Psoas muscle (tissue), 8 donors: ENCODE results near the gene DNAJC16. TPM values are rescaled to one million over a fixed set of nuclear protein-coding genes. Genes with fewer than 3 reads are reported as not detected.

Source experiments
- ATAC-seq, 4 donors: fragments of 200-7000 bp; cut with Tn5 transposase; one replicate each; pipeline ENCODE4 v1.9.1; 2020; ENCODE audit warnings: moderate library complexity in 3 of 4, mild to moderate bottlenecking in 2 of 4
- DNase-seq, 2 donors: peaks; one replicate each; pipeline ENCODE4 v3.0.0-alpha.2; 2020
- H3K27ac ChIP-seq: fragments of 200-600 bp; one replicate; pipeline ENCODE4 v1.8.0; 2022
- H3K27me3 ChIP-seq, 3 donors: fragments of 200-600 bp in 1 of 3; one replicate each; pipeline versions ENCODE4 v1.6.1 to v1.8.0; 2013 to 2022; ENCODE audit warnings: low read length in 2 of 3, mild to moderate bottlenecking in 2 of 3, moderate library complexity in 1 of 3; ENCODE audit not compliant: insufficient read depth in 3 of 3
- H3K36me3 ChIP-seq, 2 donors: fragments of 200-600 bp in 1 of 2; one replicate each; pipeline versions ENCODE4 v1.6.1 to v1.8.0; 2013 to 2022; ENCODE audit warnings: low read depth in 1 of 2, mild to moderate bottlenecking in 1 of 2, moderate library complexity in 1 of 2; ENCODE audit not compliant: insufficient read depth in 1 of 2
- H3K4me1 ChIP-seq: fragments of 200-600 bp; one replicate; pipeline ENCODE4 v1.8.0; 2022
- H3K4me3 ChIP-seq: fragments of 200-600 bp; one replicate; pipeline ENCODE4 v1.8.0; 2022; ENCODE audit warnings: mild to moderate bottlenecking
- H3K9me3 ChIP-seq: fragments of 200-600 bp; one replicate; pipeline ENCODE4 v1.8.0; 2022
- CTCF ChIP-seq: fragments of 200-600 bp; IDR thresholded peaks from one replicate; pipeline ENCODE4 v1.8.0; 2022; ENCODE audit warnings: antibody characterized with exemption
- WGBS, 3 donors: extraction: QIAGEN DNeasy Blood & Tissue Kit; methylation state at CpG; one replicate each; pipeline versions ENCODE4 v1.1.6 to v1.1.7; 2013; 5-methylcytosine and 5-hydroxymethylcytosine counted together
- intact Hi-C, 2 donors: fragments of 100-400 bp; cut with DNase I; formaldehyde crosslinking; loops; one replicate each; pipeline versions ENCODE4 v1.11.0 to v1.14.2; 2022
- polyA plus RNA-seq, 3 donors: library from polyadenylated mRNA; stranded (reverse); fragments of 200-250 nt; gene quantifications; one replicate each; pipeline ENCODE4 v1.2.3, GENCODE V29; 2013
- total RNA-seq, 4 donors: library from RNA; stranded (reverse); fragmentation: NEBNext Ultra II Directional in 2 of 4; extraction: Animal tissue kit (Norgen Biotek cat#: 25700) in 2 of 4; gene quantifications; one replicate each; pipeline versions ENCODE4 v1.2.1 to v1.2.4, GENCODE V29; 2021 to 2023
- donor health status: healthy with polysubstance abuse.
- donor health status: DM: no; HTN: no; CAD: no; lungs with moderate emphysema.
- donor health status: Bipolar disorder and iron deficiency.
- donor health status: healthy.
- donor health status: DM: yes; HTN: yes; CAD: no.
- donor health status: DM: no; HTN: no; CAD: no.
- donor health status: DM: no; HTN: no; CAD: no.
- donor health status: DM: yes; HTN: yes; CAD: no.

DNAJC16 gene
- total and polyA plus RNA-seq, 7 donors, result 6.8 to 29.9 (median 17.2) TPM

- no peak for DNase-seq
- H3K27me3 ChIP-seq, result no peaks in the 10 kb centered on the region
- WGBS, 3 donors, result 68 to 87% (median 77%) methylated on average over 6 of the region's 6 CpGs
- H3K36me3 ChIP-seq, result peaks cover 6 to 99% of the 10 kb centered on the region in 2 donors
- H3K4me3 ChIP-seq, result no peak overlapping the region
- ATAC-seq, result no peak
- no peaks in the 10 kb centered on the region for H3K9me3 ChIP-seq
- TF ChIP-seq CTCF, result no peak
- no peak overlapping the region for H3K27ac ChIP-seq
- intact Hi-C loops, result loop anchor here in 1 of 2 donors (10.0 kb wide), 1 partner anchor 86 kb away; no protein-coding TSS in a partner anchor
- H3K4me1 ChIP-seq, result no peaks in the 10 kb centered on the region
Observed at GRCh38 chr1:15538771-15539170, 12.1 kb downstream of the DNAJC16 start.

GRCh38 chr1:15540186-15540585 is 13.5 kb downstream of the DNAJC16 start:
- Histone ChIP-seq H3K36me3 (peaks cover 10 to 97% of the 10 kb centered on the region in 2 donors), H3K9me3 (no peaks in the 10 kb centered on the region), H3K27ac (no peak overlapping the region), H3K27me3 (no peaks in the 10 kb centered on the region), H3K4me3 (no peak overlapping the region), H3K4me1 (no peaks in the 10 kb centered on the region)
- no peak for DNase-seq
- no peak for ATAC-seq
- no peak for TF ChIP-seq CTCF
- 86 to 93% (median 88%) methylated on average over 8 of the region's 8 CpGs for WGBS, 3 donors
- intact Hi-C loops, result no loop called here

GRCh38 chr1:15541231-15541792 is 14.7 kb downstream of the DNAJC16 start:
- Histone ChIP-seq H3K27ac (no peak overlapping the region), H3K9me3 (no peaks in the 10 kb centered on the region), H3K4me1 (no peaks in the 10 kb centered on the region), H3K36me3 (peaks cover 10 to 97% of the 10 kb centered on the region in 2 donors), H3K4me3 (no peak overlapping the region), H3K27me3 (no peaks in the 10 kb centered on the region)
- ATAC-seq (no peak), DNase-seq (no peak)
- WGBS, 3 donors, result 72 to 95% (median 83%) methylated on average over 4 of the region's 4 CpGs
- no peak for TF ChIP-seq CTCF
- intact Hi-C loops, result no loop called here

GRCh38 chr1:15542388-15543250 is 16.0 kb downstream of the DNAJC16 start:
- ATAC-seq, result no peak
- no peaks in the 10 kb centered on the region for H3K27me3 ChIP-seq
- peaks cover 10 to 97% of the 10 kb centered on the region in 2 donors for H3K36me3 ChIP-seq
- H3K9me3 ChIP-seq, result no peaks in the 10 kb centered on the region
- intact Hi-C loops, result no loop called here
- H3K27ac ChIP-seq, result no peak overlapping the region
- no peaks in the 10 kb centered on the region for H3K4me1 ChIP-seq
- no peak overlapping the region for H3K4me3 ChIP-seq
- no peak for DNase-seq
- no peak for TF ChIP-seq CTCF
- 78 to 93% (median 80%) methylated on average over 7 of the region's 7 CpGs for WGBS, 3 donors
